GF-D8 (cell line): ENCODE measurements around the gene RP9.
"Not testable (repeated sequence)": the region's sequence is repeated elsewhere in the genome, so short reads cannot be mapped to it uniquely, and the experiment has no call there.

Source experiments
- DNase-seq: peaks from one replicate; lab custom pipeline; 2025; lab: John Stamatoyannopoulos, UW

The RP9 gene

DNA sequence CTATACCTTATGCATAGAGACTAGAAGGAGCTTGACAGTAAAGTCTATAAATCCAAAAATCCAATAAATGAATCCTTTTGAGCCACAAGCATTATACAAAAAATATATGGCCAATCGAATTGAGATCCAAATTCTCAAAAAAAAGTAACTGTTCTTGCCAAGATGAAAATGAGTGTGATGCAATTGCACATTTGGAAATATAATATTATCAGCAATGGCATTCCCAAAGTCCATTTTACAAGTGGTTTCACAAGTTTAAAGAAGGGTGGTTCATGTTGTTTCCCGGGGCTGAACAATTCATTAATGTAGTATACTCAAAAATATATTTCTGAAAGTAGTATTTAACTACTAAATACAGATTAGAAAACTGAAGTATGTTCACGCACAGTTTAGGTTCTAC, 7.3 kb downstream of the RP9 start:
- DNase-seq: no peak

DNA sequence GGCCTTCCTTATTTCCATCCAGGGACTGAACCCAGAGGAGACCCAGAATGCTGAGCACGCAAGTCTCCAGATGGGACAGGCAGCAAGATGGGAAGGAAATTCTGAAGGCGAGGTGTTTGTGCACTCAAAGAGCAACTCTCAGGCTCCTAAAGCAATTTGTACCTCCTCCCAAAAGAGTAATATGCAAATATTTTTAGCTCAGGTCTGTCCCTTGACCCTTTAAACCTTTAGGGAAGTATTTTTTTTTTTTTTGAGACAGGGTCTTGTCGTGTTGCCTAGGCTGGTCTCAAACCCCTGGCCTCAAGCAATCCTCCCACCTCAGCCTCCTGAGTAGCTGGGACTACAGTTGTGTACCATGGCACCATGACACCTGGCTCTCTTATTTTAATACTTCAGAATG, 8.4 kb downstream of the RP9 start:
- no peak for DNase-seq

- no peak for DNase-seq
Observed at GRCh38 chr7:33099154-33099940, 9.9 kb downstream of the RP9 start.

DNA sequence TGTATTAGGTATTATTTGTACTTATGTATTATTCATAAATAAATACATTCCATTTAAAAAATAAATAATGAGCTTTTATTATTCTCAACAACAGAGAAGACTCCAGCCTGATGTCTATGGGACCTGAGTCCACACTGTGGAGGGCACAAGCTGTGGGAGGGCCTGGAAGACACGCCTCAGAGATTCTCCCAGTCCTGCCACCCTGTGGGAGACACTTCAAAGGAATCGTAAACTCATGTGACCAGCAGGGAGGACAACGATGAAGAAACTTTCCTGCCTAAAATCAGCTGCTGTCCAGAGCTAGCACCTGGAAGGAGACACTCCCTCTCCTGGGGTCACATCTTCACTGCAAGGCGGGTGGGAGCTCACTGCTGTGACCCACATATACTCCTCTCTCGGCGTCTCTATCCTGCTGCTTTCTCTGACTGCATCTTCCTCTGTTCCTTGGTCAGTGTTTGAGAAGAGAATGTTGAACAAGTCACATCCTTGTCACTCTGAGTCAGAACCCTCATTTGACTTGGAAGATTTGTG, 14.4 kb downstream of the RP9 start:
- DNase-seq: not testable (repeated sequence)

GRCh38 chr7:33093266-33093665, 15.9 kb downstream of the RP9 start:
- no peak for DNase-seq

- no peak for DNase-seq
Observed at GRCh38 chr7:33091641-33092191, 17.5 kb downstream of the RP9 start.

GRCh38 chr7:33091111-33091531, 18.1 kb downstream of the RP9 start:
- no peak for DNase-seq

DNA sequence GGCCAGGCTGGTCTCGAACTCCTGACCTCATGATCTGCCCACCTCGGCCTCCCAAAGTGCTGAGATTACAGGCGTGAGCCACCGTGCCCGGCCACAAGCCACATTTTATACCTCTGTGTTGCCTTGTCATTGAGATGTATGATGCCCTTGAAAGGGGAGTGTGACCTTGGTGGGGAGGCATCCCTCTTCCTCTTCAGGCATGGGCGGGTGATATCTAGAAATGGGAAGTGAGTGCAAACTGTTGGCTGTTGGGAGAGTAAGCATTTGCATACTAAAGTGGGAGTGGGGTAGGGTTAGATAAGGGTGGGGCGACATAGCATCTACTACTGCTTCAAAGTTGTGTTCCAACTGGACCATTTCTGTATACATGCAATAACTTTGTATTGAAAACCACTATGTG, 20.1 kb downstream of the RP9 start:
- no peak for DNase-seq

- no peak for DNase-seq
Observed at GRCh38 chr7:33087858-33088257, 21.3 kb downstream of the RP9 start.

GRCh38 chr7:33087356-33087755, 21.8 kb downstream of the RP9 start:
- no peak for DNase-seq

DNA sequence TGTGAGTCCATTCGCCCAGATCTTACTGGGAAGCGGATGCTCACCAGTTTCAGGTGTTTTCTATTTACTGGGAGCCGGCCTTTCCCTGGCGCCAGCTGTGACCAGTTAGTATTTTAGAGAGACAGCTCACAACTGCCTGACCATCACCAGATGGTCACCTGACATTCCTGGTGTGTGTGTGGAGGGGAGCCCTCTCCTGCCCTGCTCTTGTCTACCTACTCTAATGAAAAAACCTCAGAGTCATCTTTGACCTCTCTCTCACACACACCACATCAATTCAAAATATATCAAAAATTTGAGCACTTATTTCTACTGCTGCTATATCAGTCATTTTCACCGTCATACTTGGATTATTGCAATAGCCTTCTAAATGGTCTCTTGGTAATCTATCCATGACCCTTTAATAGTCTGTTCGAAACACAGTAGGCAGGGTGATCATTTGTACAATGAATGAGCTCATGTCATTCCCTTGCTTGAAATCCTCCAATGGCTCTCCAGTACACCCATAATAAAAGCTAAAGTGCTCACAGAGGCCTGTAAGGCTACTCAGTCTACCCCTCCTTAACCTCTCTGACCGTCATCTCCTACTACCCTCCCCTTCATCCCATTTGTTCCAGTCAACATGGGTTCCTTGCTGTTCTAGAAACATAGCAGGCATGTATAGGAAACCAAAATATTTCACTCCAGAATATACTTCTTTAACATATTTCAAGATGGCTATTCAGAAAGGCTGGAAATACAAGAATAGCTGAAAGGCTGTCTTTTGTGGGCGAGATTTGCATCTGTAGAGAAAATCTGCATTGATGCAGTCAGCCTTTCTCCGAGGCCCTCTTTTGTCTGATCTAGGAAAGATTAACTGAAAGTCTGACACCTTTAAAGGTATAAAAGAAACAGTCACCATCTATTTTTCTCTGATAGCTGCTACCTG, 29.2 kb downstream of the RP9 start:
- no peak for DNase-seq

GRCh38 chr7:33079096-33079495, 30.1 kb downstream of the RP9 start:
- DNase-seq: no peak

DNA sequence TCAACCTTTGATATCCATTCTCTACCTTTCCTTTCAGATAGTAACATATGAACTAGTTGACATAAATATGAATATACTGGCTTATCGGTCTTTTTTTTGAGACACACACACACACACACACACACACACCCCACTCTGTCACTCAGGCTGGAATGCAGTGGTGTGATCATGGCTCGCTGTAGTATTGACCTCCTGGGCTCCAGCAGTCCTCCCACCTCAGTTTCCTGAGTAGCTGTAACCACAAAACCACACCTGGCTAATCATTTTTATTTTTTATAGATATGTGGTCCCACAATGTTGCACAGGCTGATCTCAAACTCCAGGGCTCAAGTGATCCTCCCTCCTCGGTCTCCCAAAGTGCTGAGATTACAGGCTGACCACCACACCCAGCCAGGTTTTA, 32.5 kb downstream of the RP9 start:
- no peak for DNase-seq

DNA sequence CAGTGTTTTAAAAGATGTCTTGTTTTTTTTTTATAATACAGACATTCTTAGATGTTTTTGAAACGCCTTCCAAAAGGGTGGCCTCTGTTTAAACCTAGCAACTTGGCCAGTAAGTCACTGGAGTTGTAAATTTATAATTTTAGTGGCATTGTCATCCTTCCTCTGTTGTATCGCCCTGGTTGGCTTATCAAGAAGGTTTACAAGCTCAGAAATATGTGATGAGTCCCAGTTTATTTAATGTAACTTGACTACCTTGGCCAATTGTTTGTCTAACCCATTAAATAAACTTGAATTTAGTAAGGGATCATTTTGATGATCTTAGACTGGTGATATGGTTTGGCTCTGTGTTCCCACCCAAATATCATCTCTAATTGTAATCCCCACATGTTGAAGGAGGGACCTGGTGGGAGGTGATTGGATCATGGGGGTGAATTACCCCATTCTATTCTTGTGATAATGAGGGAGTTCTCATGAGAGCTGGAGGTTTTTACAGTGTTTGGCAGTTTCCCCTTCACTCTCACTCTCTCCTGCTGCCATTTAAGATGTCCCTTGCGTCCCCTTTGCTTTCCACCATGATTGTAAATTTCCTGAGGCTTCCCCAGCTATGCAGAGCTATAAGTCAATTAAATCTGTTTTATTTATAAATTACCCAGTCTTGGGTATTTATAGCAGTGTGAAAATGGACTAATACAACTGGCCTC, 33.2 kb downstream of the RP9 start:
- DNase-seq: no peak

GRCh38 chr7:33073243-33073642, 36.0 kb downstream of the RP9 start:
- no peak for DNase-seq

DNA sequence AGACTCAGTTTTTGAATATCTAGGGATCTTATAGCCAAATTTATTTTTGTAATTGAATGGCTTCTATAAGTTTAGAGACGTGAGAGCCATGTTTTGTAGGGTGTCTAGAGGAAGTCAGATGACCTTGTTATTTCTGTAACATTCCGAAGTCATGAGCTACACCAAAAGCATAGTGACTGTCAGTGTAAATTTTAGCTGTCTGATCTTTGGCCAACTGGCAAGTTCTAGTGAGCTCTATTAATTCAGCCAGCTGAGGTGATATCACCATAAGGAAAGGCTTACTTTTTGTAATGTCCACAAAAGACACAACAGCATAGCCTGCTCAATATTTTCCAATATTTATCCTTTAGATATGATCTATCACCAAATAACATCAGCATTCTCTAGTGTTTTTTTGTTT, 36.7 kb downstream of the RP9 start:
- DNase-seq: no peak

GRCh38 chr7:33070831-33071230, 38.4 kb downstream of the RP9 start:
- DNase-seq: no peak

DNA sequence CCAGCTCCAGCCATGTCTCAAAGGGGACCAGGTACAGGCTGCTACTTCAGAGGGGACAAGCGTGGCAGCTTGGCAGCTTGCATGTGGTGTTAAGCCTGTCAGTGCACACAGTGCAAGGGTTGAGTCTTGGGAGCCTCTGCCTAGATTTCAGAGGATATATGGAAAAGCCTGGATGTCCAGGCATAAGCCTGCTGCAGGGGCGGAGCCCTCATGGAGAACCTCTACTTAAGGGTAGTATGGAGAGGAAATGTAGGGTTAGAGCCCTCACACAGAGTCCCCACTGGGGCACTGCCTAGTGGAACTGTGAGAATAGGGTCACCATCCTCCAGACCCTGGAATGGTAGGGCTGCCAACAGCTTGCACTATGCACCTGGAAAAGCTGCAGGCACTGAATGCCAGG, 38.9 kb downstream of the RP9 start:
- DNase-seq: no peak

GRCh38 chr7:33067921-33068320, 41.3 kb downstream of the RP9 start:
- DNase-seq: no peak

DNA sequence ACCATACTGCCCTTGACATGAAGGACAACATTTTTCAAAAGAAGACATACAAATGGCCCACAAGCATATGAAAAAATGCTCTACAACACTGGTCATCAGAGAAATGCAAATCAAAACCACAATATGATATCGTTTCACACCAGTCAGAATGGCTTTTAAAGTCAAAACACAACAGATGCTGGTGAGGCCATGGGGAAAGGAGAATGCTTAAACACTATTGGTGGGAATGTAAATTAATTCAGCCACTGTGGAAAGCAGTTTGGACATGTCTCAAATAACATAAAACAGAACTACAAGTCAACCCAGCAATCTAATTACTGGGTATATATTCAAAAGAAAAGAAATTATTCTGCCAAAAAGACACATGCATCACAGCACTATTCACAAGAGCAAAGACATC, 42.4 kb downstream of the RP9 start:
- no peak for DNase-seq

GRCh38 chr7:33065981-33066380, 43.2 kb downstream of the RP9 start:
- DNase-seq: no peak
